Panc1 (cell line): ENCODE measurements around the gene PTPRK.

ENCODE experiments used
- POLR2AphosphoS5 ChIP-seq: IDR thresholded peaks from 2 replicates; pipeline ENCODE4 v1.6.1; 2012; ENCODE audit warnings: mild to moderate bottlenecking, low read depth, low read length, moderate library complexity
- TCF7L2 ChIP-seq: IDR thresholded peaks from 2 replicates; pipeline ENCODE4 v1.6.1; 2011; ENCODE audit warnings: mild to moderate bottlenecking, low read depth, low read length, inconsistent platforms
- TF ChIP-seq, protein P1 (sequence below): fragments of 450-650 bp; IDR thresholded peaks from 2 replicates; pipeline ENCODE4 v1.5.1; 2017; ENCODE audit warnings: mild to moderate bottlenecking
- TF ChIP-seq, protein P2 (sequence below), 2 experiments: IDR thresholded peaks; 2 replicates each; pipeline ENCODE4 v1.6.1; 2011 to 2012; ENCODE audit warnings: low read depth in 2 of 2, control low read depth in 1 of 2, low read length in 1 of 2, mild to moderate bottlenecking in 1 of 2, moderate library complexity in 1 of 2; ENCODE audit not compliant: insufficient read depth in 1 of 2

DNA sequence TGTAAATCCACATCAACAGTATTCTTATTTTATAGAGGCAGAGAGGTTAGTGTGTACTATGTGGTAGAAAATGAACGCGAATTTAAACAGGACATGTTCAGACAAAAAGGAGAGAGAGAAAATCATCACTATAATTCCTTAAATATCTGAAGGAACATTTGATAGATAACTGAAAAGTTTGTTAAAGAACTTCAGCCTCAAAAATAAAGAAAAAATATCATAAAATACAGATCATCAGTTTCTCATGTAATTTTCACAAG, 169.2 kb downstream of the PTPRK start:
- TF ChIP-seq, protein P1, sequence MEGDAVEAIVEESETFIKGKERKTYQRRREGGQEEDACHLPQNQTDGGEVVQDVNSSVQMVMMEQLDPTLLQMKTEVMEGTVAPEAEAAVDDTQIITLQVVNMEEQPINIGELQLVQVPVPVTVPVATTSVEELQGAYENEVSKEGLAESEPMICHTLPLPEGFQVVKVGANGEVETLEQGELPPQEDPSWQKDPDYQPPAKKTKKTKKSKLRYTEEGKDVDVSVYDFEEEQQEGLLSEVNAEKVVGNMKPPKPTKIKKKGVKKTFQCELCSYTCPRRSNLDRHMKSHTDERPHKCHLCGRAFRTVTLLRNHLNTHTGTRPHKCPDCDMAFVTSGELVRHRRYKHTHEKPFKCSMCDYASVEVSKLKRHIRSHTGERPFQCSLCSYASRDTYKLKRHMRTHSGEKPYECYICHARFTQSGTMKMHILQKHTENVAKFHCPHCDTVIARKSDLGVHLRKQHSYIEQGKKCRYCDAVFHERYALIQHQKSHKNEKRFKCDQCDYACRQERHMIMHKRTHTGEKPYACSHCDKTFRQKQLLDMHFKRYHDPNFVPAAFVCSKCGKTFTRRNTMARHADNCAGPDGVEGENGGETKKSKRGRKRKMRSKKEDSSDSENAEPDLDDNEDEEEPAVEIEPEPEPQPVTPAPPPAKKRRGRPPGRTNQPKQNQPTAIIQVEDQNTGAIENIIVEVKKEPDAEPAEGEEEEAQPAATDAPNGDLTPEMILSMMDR, result no peak
- TF ChIP-seq, protein P2, sequence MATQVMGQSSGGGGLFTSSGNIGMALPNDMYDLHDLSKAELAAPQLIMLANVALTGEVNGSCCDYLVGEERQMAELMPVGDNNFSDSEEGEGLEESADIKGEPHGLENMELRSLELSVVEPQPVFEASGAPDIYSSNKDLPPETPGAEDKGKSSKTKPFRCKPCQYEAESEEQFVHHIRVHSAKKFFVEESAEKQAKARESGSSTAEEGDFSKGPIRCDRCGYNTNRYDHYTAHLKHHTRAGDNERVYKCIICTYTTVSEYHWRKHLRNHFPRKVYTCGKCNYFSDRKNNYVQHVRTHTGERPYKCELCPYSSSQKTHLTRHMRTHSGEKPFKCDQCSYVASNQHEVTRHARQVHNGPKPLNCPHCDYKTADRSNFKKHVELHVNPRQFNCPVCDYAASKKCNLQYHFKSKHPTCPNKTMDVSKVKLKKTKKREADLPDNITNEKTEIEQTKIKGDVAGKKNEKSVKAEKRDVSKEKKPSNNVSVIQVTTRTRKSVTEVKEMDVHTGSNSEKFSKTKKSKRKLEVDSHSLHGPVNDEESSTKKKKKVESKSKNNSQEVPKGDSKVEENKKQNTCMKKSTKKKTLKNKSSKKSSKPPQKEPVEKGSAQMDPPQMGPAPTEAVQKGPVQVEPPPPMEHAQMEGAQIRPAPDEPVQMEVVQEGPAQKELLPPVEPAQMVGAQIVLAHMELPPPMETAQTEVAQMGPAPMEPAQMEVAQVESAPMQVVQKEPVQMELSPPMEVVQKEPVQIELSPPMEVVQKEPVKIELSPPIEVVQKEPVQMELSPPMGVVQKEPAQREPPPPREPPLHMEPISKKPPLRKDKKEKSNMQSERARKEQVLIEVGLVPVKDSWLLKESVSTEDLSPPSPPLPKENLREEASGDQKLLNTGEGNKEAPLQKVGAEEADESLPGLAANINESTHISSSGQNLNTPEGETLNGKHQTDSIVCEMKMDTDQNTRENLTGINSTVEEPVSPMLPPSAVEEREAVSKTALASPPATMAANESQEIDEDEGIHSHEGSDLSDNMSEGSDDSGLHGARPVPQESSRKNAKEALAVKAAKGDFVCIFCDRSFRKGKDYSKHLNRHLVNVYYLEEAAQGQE (IDR thresholded peaks at IDR 0.05; ENCODE audit: insufficient read depth in 1 of 2, low read depth in 2 of 2, low read length in 1 of 2), result no peak
- no peak for TF ChIP-seq POLR2AphosphoS5
- no peak for TF ChIP-seq TCF7L2
